Stimulated activated CD4-positive, alpha-beta T cell treated with anti-CD3 and anti-CD28 coated beads, Interleukin-4, amount 100 ng/mL, for 4 hours (primary cell): ENCODE measurements around the gene GOLGB1.
"Not testable (repeated sequence)": the region's sequence is repeated elsewhere in the genome, so short reads cannot be mapped to it uniquely, and the experiment has no call there.

Experiments
- DNase-seq, 2 experiments: peaks; one replicate each; pipeline ENCODE4 v3.0.0-alpha.2; 2020

The GOLGB1 gene, protein sequence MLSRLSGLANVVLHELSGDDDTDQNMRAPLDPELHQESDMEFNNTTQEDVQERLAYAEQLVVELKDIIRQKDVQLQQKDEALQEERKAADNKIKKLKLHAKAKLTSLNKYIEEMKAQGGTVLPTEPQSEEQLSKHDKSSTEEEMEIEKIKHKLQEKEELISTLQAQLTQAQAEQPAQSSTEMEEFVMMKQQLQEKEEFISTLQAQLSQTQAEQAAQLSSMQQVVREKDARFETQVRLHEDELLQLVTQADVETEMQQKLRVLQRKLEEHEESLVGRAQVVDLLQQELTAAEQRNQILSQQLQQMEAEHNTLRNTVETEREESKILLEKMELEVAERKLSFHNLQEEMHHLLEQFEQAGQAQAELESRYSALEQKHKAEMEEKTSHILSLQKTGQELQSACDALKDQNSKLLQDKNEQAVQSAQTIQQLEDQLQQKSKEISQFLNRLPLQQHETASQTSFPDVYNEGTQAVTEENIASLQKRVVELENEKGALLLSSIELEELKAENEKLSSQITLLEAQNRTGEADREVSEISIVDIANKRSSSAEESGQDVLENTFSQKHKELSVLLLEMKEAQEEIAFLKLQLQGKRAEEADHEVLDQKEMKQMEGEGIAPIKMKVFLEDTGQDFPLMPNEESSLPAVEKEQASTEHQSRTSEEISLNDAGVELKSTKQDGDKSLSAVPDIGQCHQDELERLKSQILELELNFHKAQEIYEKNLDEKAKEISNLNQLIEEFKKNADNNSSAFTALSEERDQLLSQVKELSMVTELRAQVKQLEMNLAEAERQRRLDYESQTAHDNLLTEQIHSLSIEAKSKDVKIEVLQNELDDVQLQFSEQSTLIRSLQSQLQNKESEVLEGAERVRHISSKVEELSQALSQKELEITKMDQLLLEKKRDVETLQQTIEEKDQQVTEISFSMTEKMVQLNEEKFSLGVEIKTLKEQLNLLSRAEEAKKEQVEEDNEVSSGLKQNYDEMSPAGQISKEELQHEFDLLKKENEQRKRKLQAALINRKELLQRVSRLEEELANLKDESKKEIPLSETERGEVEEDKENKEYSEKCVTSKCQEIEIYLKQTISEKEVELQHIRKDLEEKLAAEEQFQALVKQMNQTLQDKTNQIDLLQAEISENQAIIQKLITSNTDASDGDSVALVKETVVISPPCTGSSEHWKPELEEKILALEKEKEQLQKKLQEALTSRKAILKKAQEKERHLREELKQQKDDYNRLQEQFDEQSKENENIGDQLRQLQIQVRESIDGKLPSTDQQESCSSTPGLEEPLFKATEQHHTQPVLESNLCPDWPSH (N-terminal part only)

DNA sequence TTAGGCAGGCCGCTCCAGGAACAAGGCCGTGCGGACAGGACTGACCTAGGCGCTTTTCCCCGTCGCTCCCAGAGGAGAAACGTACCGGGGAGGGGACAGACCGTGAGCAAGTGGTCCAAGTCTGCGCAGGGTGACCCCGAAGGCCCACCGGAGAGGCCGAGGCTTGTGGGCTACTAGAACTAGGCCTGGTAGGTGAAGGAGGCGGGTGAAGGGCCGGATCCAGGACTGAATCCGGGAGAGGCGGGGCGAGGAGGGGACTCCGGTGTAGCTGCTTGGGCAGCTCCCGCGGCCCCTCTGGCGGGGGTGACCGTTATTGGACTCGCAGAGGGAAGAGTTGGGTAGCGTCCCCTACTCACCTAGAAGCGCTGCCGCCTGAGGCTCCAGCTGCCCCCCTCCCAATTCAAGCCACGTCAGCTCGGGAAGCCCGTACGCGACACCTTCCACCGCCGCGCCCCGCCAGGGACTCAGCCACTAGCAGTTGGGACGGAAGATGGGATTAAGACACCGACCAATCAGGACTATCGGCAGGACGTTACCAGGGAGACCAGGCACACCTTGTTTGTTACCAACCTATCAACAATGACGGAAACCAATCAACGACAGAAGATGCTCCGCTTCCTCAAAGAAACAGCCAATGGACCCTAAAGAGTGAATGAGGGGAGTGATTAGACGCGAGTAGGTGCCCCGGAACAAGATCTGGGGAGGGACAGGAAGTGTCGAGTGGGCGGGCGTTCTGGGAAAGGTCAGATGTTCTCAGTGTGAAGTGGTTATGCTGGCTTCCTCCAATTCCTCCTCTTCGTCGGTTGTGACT lies at the start of gene GOLGB1:
GOLGB1 (minus strand) TSS at position 466 of the 811 bp plus-strand sequence. CDS start 18,770 bp downstream, outside the sequence.
- peak; percentile 83 to 91 for DNase-seq

GRCh38 chr3:121796970-121797369 lies 47.4 kb upstream of the GOLGB1 start:
- no peak for DNase-seq

DNA sequence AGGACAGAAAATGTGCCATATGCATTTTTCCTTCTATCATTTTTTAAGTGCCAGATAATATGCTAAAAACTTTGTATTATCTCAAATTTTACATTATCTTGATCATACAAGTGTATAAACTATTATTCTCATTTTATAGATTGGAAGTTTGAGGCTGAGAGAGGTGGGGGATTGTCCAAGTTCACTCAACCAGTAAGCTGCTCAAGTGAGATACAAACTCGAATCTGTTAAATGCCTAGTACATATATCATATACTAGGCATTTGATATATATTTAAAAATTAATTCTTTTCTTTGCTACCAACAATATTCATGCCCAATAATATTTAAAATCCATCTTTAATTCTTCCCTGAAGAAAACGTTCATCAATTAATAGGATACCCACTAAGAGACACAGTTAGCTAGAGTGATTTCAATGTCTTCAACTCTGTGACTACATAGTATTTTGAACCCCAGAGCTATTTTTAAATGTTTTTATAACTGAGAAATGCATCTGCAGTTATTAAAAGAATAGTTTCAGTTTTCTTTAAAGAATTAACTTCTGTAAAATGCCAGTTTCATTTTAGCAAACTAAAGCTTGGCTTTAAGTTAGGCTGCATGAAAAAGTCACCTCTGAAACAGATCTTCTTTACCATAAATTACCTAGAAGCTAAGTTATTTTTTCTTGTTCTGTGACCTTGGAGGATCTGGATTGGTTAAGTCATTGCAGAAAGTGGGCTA lies 44.9 kb upstream of the GOLGB1 start:
- DNase-seq = no peak

- no peak for DNase-seq
Observed at GRCh38 chr3:121793078-121793477, 43.5 kb upstream of the GOLGB1 start.

GRCh38 chr3:121786485-121786884 lies 36.9 kb upstream of the GOLGB1 start:
- DNase-seq = no peak

- not testable (repeated sequence) for DNase-seq
Observed at GRCh38 chr3:121782784-121783183, 33.2 kb upstream of the GOLGB1 start.

DNA sequence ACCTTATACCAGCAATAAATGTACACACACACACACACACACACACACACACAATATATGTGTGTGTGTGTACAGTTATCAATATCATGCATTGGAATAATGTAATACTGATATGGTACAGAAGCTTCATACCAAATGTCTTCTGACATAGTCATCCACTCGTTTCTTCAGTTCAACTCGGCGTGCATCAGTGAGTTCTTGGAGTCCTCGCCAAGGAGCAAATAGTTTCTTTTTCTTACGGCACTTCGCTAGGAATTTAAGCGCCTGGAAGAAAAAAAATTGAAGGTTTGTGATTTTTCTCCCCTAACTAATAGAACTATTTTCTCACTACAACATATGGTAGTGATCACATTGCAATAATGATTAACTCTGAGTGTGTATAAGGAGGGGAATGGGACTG lies 32.1 kb upstream of the GOLGB1 start:
- DNase-seq = no peak

GRCh38 chr3:121775095-121775494 lies 25.6 kb upstream of the GOLGB1 start:
- DNase-seq = not testable (repeated sequence)

GRCh38 chr3:121769246-121769645 lies 19.7 kb upstream of the GOLGB1 start:
- no peak for DNase-seq

GRCh38 chr3:121768452-121768851 lies 18.9 kb upstream of the GOLGB1 start:
- no peak for DNase-seq

GRCh38 chr3:121759541-121760202 lies 10.1 kb upstream of the GOLGB1 start:
- DNase-seq = no peak

DNA sequence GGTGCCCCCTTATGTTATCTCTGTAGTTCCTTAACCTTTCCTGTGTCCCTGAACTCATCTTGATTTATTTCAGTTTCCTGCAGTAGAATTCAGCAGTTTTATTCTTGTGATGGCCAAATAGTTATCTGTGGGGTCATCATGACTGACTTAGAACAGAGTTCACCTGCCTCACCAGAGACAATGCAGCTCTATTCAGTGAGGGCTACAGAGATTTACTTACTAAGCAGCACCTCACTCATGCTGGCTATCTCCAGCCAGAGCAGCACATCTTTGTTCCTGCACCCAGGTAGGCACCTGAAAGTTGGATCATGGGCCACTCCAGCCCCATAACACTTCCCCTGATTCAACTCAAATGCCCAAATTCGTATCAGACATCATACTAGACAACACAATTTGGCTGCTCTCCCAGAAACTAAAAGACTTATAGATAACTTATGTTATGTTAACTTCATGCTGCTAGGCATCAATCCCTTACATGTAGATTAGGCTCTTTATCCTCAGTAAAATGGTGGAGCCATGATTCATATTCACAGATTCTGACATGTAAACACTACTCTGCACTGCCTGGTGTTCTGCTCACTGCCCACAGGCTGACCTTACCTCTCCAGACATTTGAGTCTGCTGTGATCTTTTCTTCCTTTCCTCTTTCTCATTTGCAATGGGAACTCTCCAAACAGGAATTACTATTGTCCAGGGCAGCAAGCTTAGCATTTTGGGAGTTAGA lies 9.3 kb upstream of the GOLGB1 start:
- DNase-seq = no peak

- no peak for DNase-seq
Observed at GRCh38 chr3:121757812-121758545, 8.4 kb upstream of the GOLGB1 start.

GRCh38 chr3:121757087-121757811 lies 7.7 kb upstream of the GOLGB1 start:
- DNase-seq = no peak

DNA sequence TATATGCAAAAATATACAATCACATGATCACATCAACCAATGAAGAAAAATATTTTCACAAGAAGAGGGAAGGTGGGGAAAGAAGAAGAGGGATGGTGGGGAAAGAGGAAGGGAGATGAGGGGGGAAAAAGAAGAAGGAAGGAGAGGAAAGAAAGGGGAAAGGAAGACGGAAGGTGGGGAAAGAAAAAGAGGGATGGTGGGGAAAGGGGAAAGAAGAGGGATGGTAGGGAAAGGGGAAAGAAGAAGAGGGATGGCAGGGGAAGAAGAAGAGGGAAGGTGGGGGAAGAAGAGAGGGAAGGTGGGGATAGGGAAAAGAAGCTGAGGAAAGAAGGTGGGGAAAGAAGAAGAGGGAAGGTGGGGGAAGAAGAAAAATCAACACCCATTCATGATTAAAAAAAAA lies 3.2 kb upstream of the GOLGB1 start:
- DNase-seq = no peak

DNA sequence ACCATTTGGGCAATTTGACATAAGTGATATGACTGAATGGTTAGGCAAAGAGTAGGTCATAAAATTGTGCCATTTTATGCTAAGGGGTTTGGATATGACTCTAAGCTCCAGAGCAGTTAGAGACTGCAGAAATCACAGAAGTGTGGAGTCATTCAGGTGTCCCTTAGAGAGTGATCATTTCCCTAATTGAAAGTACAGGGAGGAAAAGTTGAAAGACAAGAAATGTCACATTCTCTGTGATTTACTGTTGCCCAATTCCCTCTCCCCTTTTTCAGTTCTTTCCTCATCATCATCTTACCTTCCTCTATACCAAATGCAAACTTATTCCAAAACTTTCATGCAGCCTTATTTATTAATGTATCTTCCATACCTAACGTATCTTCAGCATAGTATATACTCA lies 2.7 kb upstream of the GOLGB1 start:
- no peak for DNase-seq

GRCh38 chr3:121750087-121750415 lies 510 bp upstream of the GOLGB1 start:
- no peak for DNase-seq

DNA sequence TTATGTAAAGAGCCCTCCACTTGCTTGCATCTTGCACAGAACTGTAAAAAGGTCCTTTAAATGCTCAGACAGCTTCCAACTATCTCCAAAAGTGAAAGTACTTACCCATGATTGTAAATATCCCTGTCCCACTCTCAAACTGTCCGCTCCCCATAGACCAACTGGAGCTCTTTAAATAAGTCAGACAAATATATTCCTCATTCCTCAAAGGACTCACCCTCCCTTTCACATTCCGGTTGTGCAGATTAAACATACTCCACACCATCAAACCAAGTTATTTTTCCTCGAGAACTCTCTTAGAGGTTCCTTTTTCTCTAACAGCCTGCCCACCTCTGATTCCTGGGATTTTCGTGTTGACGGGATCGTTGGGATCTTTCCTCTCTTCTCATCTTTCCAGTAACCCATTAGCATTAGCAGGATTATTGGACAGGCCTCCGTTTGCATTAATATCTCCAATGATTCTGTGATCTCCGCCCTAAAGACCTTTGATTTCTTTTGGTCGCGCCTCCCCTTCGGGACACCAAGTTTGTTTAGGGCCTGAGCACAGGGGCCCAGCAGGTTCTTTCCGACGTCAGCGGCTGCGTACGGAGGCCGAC lies 763 bp downstream of the GOLGB1 start:
- peak in 1 of 2 experiments; percentile 5 for DNase-seq
